IMR-90 (cell line): Measurements from ENCODE around the gene HLA-A. TPM values are rescaled to one million over a fixed set of nuclear protein-coding genes. Genes with fewer than 3 reads are reported as not detected.

Experiments used
- ATAC-seq: fragments of 200-7000 bp; cut with Tn5 transposase; 2 replicates; pipeline ENCODE4 v1.9.1; 2020; ENCODE audit warnings: low read depth, mild to moderate bottlenecking, moderate library complexity
- BruUV-seq: library from RNA; stranded (reverse); fragments of 400-500 nt; replicated peaks from 2 replicates; lab custom pipeline; 2021; lab: Mats Ljungman, UMichigan
- CTCF ChIA-PET: fragments of 300-600 bp; formaldehyde crosslinking; extraction: SDS; loops from one replicate; lab custom pipeline; 2021; ENCODE audit warnings: antibody characterized with exemption; lab: Yijun Ruan, JAX
- POLR2A ChIA-PET: fragments of 300-600 bp; sonication (Branson Sonifier 250); formaldehyde crosslinking; loops from one replicate; lab custom pipeline; 2022; ENCODE audit warnings: antibody characterized with exemption; ENCODE audit not compliant: unreplicated experiment; lab: Charles Lee
- DNase-seq: peaks from one replicate; pipeline ENCODE4 v3.0.0; 2013
- H2AFZ ChIP-seq: replicated peaks from 2 replicates; pipeline ENCODE3; 2013; ENCODE audit warnings: low read length, mild to moderate bottlenecking; ENCODE audit not compliant: poor library complexity
- H2AK5ac ChIP-seq: 2 replicates; pipeline ENCODE4 v1.6.1; 2013; ENCODE audit warnings: low read depth, low read length, inconsistent platforms
- H2AK9ac ChIP-seq: replicated peaks from 2 replicates; pipeline ENCODE3; 2013; ENCODE audit warnings: mild to moderate bottlenecking, low read depth, low read length, moderate library complexity; ENCODE audit not compliant: poor library complexity
- H2BK120ac ChIP-seq: 2 replicates; pipeline ENCODE4 v1.6.1; 2013; ENCODE audit warnings: low read depth, low read length, inconsistent platforms
- H2BK15ac ChIP-seq: 3 replicates; pipeline ENCODE4 v1.6.1; 2013; ENCODE audit warnings: low read depth, low read length, inconsistent platforms
- H2BK20ac ChIP-seq: 2 replicates; pipeline ENCODE4 v1.6.1; 2013; ENCODE audit warnings: low read depth, mild to moderate bottlenecking, inconsistent platforms, low read length, moderate library complexity
- H2BK5ac ChIP-seq: 2 replicates; pipeline ENCODE4 v1.6.1; 2013; ENCODE audit warnings: mild to moderate bottlenecking, low read depth, low read length, inconsistent platforms; ENCODE audit not compliant: poor library complexity, severe bottlenecking
- H3K14ac ChIP-seq: replicated peaks from 2 replicates; pipeline ENCODE4 v1.6.1; 2013; ENCODE audit warnings: low read depth, low read length, inconsistent platforms
- H3K18ac ChIP-seq: 2 replicates; pipeline ENCODE4 v1.6.1; 2013; ENCODE audit warnings: low read depth, low read length, control low read depth
- H3K23ac ChIP-seq: 2 replicates; pipeline ENCODE4 v1.6.1; 2013; ENCODE audit warnings: low read depth, low read length, inconsistent platforms
- H3K27ac ChIP-seq: 2 replicates; pipeline ENCODE4 v1.5.1; 2013; ENCODE audit warnings: mild to moderate bottlenecking, control low read depth, low read length; ENCODE audit not compliant: insufficient read depth
- H3K27me3 ChIP-seq: 2 replicates; pipeline ENCODE4 v1.6.1; 2013; ENCODE audit warnings: low read length; ENCODE audit not compliant: control insufficient read depth, insufficient read depth
- H3K36me3 ChIP-seq: 2 replicates; pipeline ENCODE4 v1.6.1; 2013; ENCODE audit warnings: low read length, mixed read lengths; ENCODE audit not compliant: control insufficient read depth, insufficient read depth
- H3K4ac ChIP-seq: 2 replicates; pipeline ENCODE4 v1.6.1; 2013; ENCODE audit warnings: low read depth, low read length, inconsistent platforms
- H3K4me1 ChIP-seq: 2 replicates; pipeline ENCODE4 v1.6.1; 2013; ENCODE audit warnings: low read length, mixed read lengths; ENCODE audit not compliant: control insufficient read depth, insufficient read depth
- H3K4me2 ChIP-seq: 2 replicates; pipeline ENCODE4 v1.6.1; 2013; ENCODE audit warnings: low read depth, mild to moderate bottlenecking, control low read depth, low read length, moderate library complexity
- H3K4me3 ChIP-seq: 2 replicates; pipeline ENCODE4 v1.5.1; 2013; ENCODE audit warnings: low read depth, mild to moderate bottlenecking, control low read depth, low read length, moderate library complexity; ENCODE audit not compliant: insufficient read depth
- H3K56ac ChIP-seq: 2 replicates; pipeline ENCODE4 v1.6.1; 2013; ENCODE audit warnings: low read length, inconsistent platforms; ENCODE audit not compliant: insufficient read depth; ENCODE audit errors: extremely low read depth
- H3K79me1 ChIP-seq, 2 experiments: 2 replicates each; pipeline ENCODE4 v1.6.1; 2013; ENCODE audit warnings: low read length in 2 of 2, inconsistent platforms in 1 of 2, low read depth in 1 of 2
- H3K9ac ChIP-seq: 2 replicates; pipeline ENCODE4 v1.6.1; 2013; ENCODE audit warnings: low read depth, low read length, control low read depth
- H3K9me1 ChIP-seq: 2 replicates; pipeline ENCODE4 v1.6.1; 2013; ENCODE audit warnings: low read length, inconsistent platforms; ENCODE audit not compliant: insufficient read depth
- H3K9me3 ChIP-seq: 2 replicates; pipeline ENCODE4 v1.6.1; 2013; ENCODE audit warnings: low read length; ENCODE audit not compliant: control insufficient read depth, insufficient read depth
- H4K20me1 ChIP-seq: 2 replicates; pipeline ENCODE4 v1.6.1; 2013; ENCODE audit warnings: low read length, inconsistent platforms; ENCODE audit not compliant: insufficient read depth
- H4K5ac ChIP-seq: 2 replicates; pipeline ENCODE4 v1.6.1; 2013; ENCODE audit warnings: mild to moderate bottlenecking, low read depth, low read length, control low read depth
- H4K8ac ChIP-seq, 2 experiments: 2 replicates each; pipeline ENCODE4 v1.6.1; 2013; ENCODE audit warnings: low read depth in 2 of 2, low read length in 2 of 2, control low read depth in 1 of 2, inconsistent platforms in 1 of 2
- H4K91ac ChIP-seq: 2 replicates; pipeline ENCODE4 v1.6.1; 2013; ENCODE audit warnings: low read depth, low read length, inconsistent platforms; ENCODE audit not compliant: insufficient read depth
- MAZ ChIP-seq: IDR thresholded peaks from 2 replicates; pipeline ENCODE4 v1.6.1; 2012; ENCODE audit warnings: low read depth, mild to moderate bottlenecking, low read length, improper control_type of control experiment, moderate library complexity, borderline replicate concordance
- MXI1 ChIP-seq: IDR thresholded peaks from 2 replicates; pipeline ENCODE4 v1.6.1; 2012; ENCODE audit warnings: low read depth, mild to moderate bottlenecking, low read length, moderate library complexity, borderline replicate concordance
- dilution Hi-C: fragments of 300-500 bp; cut with HindIII; formaldehyde crosslinking; loops from one replicate; pipeline ENCODE4 v1.14.3; 2018; ENCODE audit warnings: low sequenced_read_pairs; ENCODE audit not compliant: unreplicated experiment
- in situ Hi-C: fragments of 300-500 bp; cut with MboI; formaldehyde crosslinking; loops from 3 replicates; pipeline ENCODE4 v1.14.3; 2019; ENCODE audit warnings: low sequenced_read_pairs, inconsistent platforms, mixed read lengths
- intact Hi-C: fragments of 100-400 bp; cut with micrococcal nuclease; formaldehyde crosslinking; loops from 2 replicates; pipeline ENCODE4 v1.10.0; 2022
- polyA plus RNA-seq, 3 experiments: library from polyadenylated mRNA; depleted of rRNA; stranded (reverse); fragments of >200 nt; gene quantifications; 2 replicates each; pipeline ENCODE4 v1.2.3, GENCODE V29; 2012; ENCODE audit warnings: low replicate concordance in 1 of 3
- total RNA-seq: library from RNA; depleted of rRNA; stranded (reverse); fragments of >200 nt; gene quantifications from 2 replicates; pipeline ENCODE4 v1.2.3, GENCODE V29; 2012

Gene HLA-A
- total and polyA plus RNA-seq, 2 of the 4 experiments (the other 2 are of a cell fraction) = 94.5 to 218 TPM

- DNase-seq (no peak), ATAC-seq (no peak)
- Histone ChIP-seq H3K18ac (no peak overlapping the region), H2BK15ac (no peak overlapping the region), H2BK20ac (no peak overlapping the region), H2AK9ac (no peak overlapping the region), H3K4me2 (no peak overlapping the region), H3K27me3 (peaks cover 22% of the 10 kb centered on the region), H3K4me1 (no peaks in the 10 kb centered on the region), H2AK5ac (no peak overlapping the region), H3K56ac (no peak overlapping the region), H3K36me3 (no peaks in the 10 kb centered on the region), H2BK120ac (no peak overlapping the region), H2AFZ (no peak overlapping the region), H2BK5ac (no peak overlapping the region), H3K79me1 (no peaks in the 10 kb centered on the region), H3K9me3 (no peaks in the 10 kb centered on the region), H3K27ac (no peak overlapping the region), H3K9me1 (no peaks in the 10 kb centered on the region), H3K9ac (no peak overlapping the region), H4K8ac (no peak overlapping the region), H3K14ac (no peak overlapping the region), H3K23ac (no peak overlapping the region), H4K5ac (no peak overlapping the region), H3K4ac (no peak overlapping the region), H4K91ac (no peak overlapping the region), H3K4me3 (no peak overlapping the region), H4K20me1 (no peaks in the 10 kb centered on the region)
- POLR2A ChIA-PET = no interaction called here
- intact Hi-C loops (no loop called here), dilution Hi-C loops (no loop called here), in situ Hi-C loops (no loop called here)
- CTCF ChIA-PET = no interaction called here
- TF ChIP-seq MAZ (no peak), MXI1 (no peak)
- no TSS peak for BruUV-seq
Observed at GRCh38 chr6:29982097-29982496, 39.8 kb downstream of the HLA-A start.
